Panc1 (cell line): ENCODE results near the gene DENND6B. TPM values are rescaled to one million over a fixed set of nuclear protein-coding genes. Genes with fewer than 3 reads are reported as not detected.

Experiments
- ATAC-seq: fragments of 200-7000 bp; cut with Tn5 transposase; 2 replicates; pipeline ENCODE4 v1.9.1; 2020; ENCODE audit warnings: mild to moderate bottlenecking, moderate library complexity
- BruUV-seq: library from RNA; stranded (reverse); fragments of 400-500 nt; replicated peaks from 2 replicates; lab custom pipeline; 2021; lab: Mats Ljungman, UMichigan
- CTCF ChIA-PET: fragments of 300-600 bp; sonication (Branson Sonifier 250); formaldehyde crosslinking; loops from one replicate; lab custom pipeline; 2022; ENCODE audit warnings: antibody characterized with exemption; lab: Charles Lee
- POLR2A ChIA-PET: fragments of 300-600 bp; sonication (Branson Sonifier 250); formaldehyde crosslinking; loops from one replicate; lab custom pipeline; 2022; ENCODE audit warnings: antibody characterized with exemption; lab: Charles Lee
- DNase-seq: peaks from one replicate; pipeline ENCODE4 v3.0.0-alpha.2; 2010; ENCODE audit warnings: low read depth, low spot score
- H3K27ac ChIP-seq: 2 replicates; pipeline ENCODE4 v1.5.1; 2011; ENCODE audit warnings: mild to moderate bottlenecking, low read length, inconsistent platforms
- H3K27me3 ChIP-seq: fragments of 200-500 bp; sonication (Bioruptor generic); 2 replicates; pipeline ENCODE4 v1.6.0; 2014; ENCODE audit warnings: low read length, inconsistent platforms; ENCODE audit not compliant: control insufficient read depth, insufficient read depth
- H3K36me3 ChIP-seq: fragments of 200-500 bp; sonication (Bioruptor generic); 2 replicates; pipeline ENCODE4 v1.5.1; 2014; ENCODE audit warnings: inconsistent platforms, mild to moderate bottlenecking, low read length, moderate library complexity; ENCODE audit not compliant: control insufficient read depth, insufficient read depth
- H3K4me1 ChIP-seq: 2 replicates; pipeline ENCODE4 v1.5.1; 2011; ENCODE audit warnings: inconsistent platforms, mild to moderate bottlenecking, low read length, moderate library complexity; ENCODE audit not compliant: control insufficient read depth, insufficient read depth
- H3K4me3 ChIP-seq, 2 experiments: 2 replicates each; pipeline ENCODE4 v1.5.1; 2011 to 2012; ENCODE audit warnings: low read depth in 2 of 2, low read length in 2 of 2, mild to moderate bottlenecking in 2 of 2, inconsistent platforms in 1 of 2, moderate library complexity in 1 of 2
- H3K9me3 ChIP-seq: fragments of 200-500 bp; sonication (Bioruptor generic); 2 replicates; pipeline ENCODE4 v1.5.1; 2014; ENCODE audit warnings: low read depth, mild to moderate bottlenecking, inconsistent platforms, low read length, moderate library complexity; ENCODE audit not compliant: control insufficient read depth, insufficient read depth
- POLR2AphosphoS5 ChIP-seq: IDR thresholded peaks from 2 replicates; pipeline ENCODE4 v1.6.1; 2012; ENCODE audit warnings: mild to moderate bottlenecking, low read depth, low read length, moderate library complexity
- SIN3A ChIP-seq: IDR thresholded peaks from 2 replicates; pipeline ENCODE4 v1.6.1; 2012; ENCODE audit warnings: low read depth, mild to moderate bottlenecking, low read length, moderate library complexity, borderline replicate concordance; ENCODE audit not compliant: insufficient read depth
- TCF7L2 ChIP-seq: IDR thresholded peaks from 2 replicates; pipeline ENCODE4 v1.6.1; 2011; ENCODE audit warnings: mild to moderate bottlenecking, low read depth, low read length, inconsistent platforms
- in situ Hi-C: cut with HindIII; loops from 2 replicates; pipeline ENCODE4 v1.10.0; 2016; ENCODE audit warnings: low sequenced_read_pairs, low pct_unique_long_range_greater_than_20kb
- intact Hi-C: fragments of 100-400 bp; cut with micrococcal nuclease; formaldehyde crosslinking; loops from one replicate; pipeline ENCODE4 v1.10.0; 2022; ENCODE audit not compliant: unreplicated experiment
- total RNA-seq: library from RNA; stranded (reverse); gene quantifications from one replicate; pipeline ENCODE4 v1.2.1, GENCODE V29; 2021; ENCODE audit not compliant: unreplicated experiment
- TF ChIP-seq, protein P1 (sequence below): fragments of 450-650 bp; IDR thresholded peaks from 2 replicates; pipeline ENCODE4 v1.5.1; 2017; ENCODE audit warnings: mild to moderate bottlenecking
- TF ChIP-seq, protein P2 (sequence below), 2 experiments: IDR thresholded peaks; 2 replicates each; pipeline ENCODE4 v1.6.1; 2011 to 2012; ENCODE audit warnings: low read depth in 2 of 2, control low read depth in 1 of 2, low read length in 1 of 2, mild to moderate bottlenecking in 1 of 2, moderate library complexity in 1 of 2; ENCODE audit not compliant: insufficient read depth in 1 of 2

The DENND6B gene
- total RNA-seq, 1 experiment from 2014 or later = 5.8 TPM

DNA sequence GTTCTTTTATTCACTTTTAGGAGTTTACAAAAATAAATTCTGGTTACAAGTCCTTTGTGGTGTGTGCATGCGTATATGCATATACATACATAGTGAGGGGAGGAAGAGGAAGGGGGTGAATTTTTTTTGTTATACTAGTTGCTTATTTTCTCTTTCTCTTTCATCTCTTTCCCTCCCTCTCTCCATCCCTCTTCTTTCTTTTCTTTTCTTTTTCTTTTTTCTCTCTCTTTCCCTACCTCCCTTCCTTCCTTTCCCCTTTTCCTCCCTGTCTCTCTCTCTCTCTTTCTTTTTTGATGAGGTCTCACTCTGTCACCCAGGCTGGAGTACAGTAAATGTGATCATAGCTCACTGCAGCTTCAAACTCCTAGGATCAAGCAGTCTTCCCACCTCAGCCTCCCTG is 30.4 kb upstream of the DENND6B start:
- no peaks in the 10 kb centered on the region for H3K9me3 ChIP-seq
- no peak overlapping the region for H3K27ac ChIP-seq
- DNase-seq (no peak), ATAC-seq (no peak)
- H3K4me1 ChIP-seq = no peaks in the 10 kb centered on the region; the same call in 1 of the 2 replicates
- TF ChIP-seq, protein P1, sequence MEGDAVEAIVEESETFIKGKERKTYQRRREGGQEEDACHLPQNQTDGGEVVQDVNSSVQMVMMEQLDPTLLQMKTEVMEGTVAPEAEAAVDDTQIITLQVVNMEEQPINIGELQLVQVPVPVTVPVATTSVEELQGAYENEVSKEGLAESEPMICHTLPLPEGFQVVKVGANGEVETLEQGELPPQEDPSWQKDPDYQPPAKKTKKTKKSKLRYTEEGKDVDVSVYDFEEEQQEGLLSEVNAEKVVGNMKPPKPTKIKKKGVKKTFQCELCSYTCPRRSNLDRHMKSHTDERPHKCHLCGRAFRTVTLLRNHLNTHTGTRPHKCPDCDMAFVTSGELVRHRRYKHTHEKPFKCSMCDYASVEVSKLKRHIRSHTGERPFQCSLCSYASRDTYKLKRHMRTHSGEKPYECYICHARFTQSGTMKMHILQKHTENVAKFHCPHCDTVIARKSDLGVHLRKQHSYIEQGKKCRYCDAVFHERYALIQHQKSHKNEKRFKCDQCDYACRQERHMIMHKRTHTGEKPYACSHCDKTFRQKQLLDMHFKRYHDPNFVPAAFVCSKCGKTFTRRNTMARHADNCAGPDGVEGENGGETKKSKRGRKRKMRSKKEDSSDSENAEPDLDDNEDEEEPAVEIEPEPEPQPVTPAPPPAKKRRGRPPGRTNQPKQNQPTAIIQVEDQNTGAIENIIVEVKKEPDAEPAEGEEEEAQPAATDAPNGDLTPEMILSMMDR = no peak
- TF ChIP-seq SIN3A (no peak), POLR2AphosphoS5 (no peak), TCF7L2 (no peak)
- TF ChIP-seq, protein P2, sequence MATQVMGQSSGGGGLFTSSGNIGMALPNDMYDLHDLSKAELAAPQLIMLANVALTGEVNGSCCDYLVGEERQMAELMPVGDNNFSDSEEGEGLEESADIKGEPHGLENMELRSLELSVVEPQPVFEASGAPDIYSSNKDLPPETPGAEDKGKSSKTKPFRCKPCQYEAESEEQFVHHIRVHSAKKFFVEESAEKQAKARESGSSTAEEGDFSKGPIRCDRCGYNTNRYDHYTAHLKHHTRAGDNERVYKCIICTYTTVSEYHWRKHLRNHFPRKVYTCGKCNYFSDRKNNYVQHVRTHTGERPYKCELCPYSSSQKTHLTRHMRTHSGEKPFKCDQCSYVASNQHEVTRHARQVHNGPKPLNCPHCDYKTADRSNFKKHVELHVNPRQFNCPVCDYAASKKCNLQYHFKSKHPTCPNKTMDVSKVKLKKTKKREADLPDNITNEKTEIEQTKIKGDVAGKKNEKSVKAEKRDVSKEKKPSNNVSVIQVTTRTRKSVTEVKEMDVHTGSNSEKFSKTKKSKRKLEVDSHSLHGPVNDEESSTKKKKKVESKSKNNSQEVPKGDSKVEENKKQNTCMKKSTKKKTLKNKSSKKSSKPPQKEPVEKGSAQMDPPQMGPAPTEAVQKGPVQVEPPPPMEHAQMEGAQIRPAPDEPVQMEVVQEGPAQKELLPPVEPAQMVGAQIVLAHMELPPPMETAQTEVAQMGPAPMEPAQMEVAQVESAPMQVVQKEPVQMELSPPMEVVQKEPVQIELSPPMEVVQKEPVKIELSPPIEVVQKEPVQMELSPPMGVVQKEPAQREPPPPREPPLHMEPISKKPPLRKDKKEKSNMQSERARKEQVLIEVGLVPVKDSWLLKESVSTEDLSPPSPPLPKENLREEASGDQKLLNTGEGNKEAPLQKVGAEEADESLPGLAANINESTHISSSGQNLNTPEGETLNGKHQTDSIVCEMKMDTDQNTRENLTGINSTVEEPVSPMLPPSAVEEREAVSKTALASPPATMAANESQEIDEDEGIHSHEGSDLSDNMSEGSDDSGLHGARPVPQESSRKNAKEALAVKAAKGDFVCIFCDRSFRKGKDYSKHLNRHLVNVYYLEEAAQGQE (IDR thresholded peaks at IDR 0.05; ENCODE audit: insufficient read depth in 1 of 2, low read depth in 2 of 2, low read length in 1 of 2) = no peak
- intact Hi-C loops = no loop called here
- BruUV-seq = no TSS peak
- POLR2A ChIA-PET = no interaction called here
- H3K4me3 ChIP-seq = no peak overlapping the region
- CTCF ChIA-PET = no interaction called here
- in situ Hi-C loops = no loop called here
- no peaks in the 10 kb centered on the region for H3K27me3 ChIP-seq
- no peaks in the 10 kb centered on the region for H3K36me3 ChIP-seq

DNA sequence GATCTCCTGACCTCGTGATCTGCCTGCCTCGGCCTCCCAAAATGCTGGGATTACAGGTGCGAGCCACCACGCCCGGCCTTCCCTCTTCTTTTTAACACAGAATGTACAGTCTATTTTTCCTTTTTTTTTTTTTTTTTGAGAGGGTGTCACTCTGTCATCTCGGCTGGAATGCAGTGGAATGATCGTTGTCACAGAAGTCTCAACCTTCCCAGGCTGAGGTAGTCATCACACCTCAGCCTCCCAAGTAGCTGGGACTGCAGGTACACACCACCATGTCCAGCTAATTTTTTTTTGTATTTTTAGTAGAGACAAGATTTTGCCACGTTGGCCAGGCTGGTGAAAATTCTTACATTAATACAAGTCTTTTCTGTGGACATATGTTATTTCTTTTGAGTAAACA is 29.4 kb upstream of the DENND6B start:
- no peak overlapping the region for H3K27ac ChIP-seq
- no peaks in the 10 kb centered on the region for H3K36me3 ChIP-seq
- CTCF ChIA-PET = no interaction called here
- H3K9me3 ChIP-seq = no peaks in the 10 kb centered on the region
- H3K4me3 ChIP-seq = no peak overlapping the region
- BruUV-seq = no TSS peak
- no peak for ATAC-seq
- in situ Hi-C loops = no loop called here
- no peak for TF ChIP-seq TCF7L2
- TF ChIP-seq SIN3A = no peak
- TF ChIP-seq, protein P2 (IDR thresholded peaks at IDR 0.05; ENCODE audit: insufficient read depth in 1 of 2, low read depth in 2 of 2, low read length in 1 of 2) = no peak
- TF ChIP-seq, protein P1 = no peak
- TF ChIP-seq POLR2AphosphoS5 = no peak
- no peaks in the 10 kb centered on the region for H3K27me3 ChIP-seq
- POLR2A ChIA-PET = no interaction called here
- intact Hi-C loops = no loop called here
- DNase-seq = no peak
- no peaks in the 10 kb centered on the region for H3K4me1 ChIP-seq
